Hematopoietic multipotent progenitor cell treated with erythropoietin and hydrocortisone succinate and interleukin-3 and kit ligand, for 17 days (in vitro differentiated cells): Measurements from ENCODE around the gene REL.
"Not testable (repeated sequence)": the region's sequence is repeated elsewhere in the genome, so short reads cannot be mapped to it uniquely, and the experiment has no call there.

Experiments
- DNase-seq: peaks from one replicate; pipeline ENCODE4 v3.0.0-alpha.2; 2015; ENCODE audit warnings: low spot score

REL gene

DNA sequence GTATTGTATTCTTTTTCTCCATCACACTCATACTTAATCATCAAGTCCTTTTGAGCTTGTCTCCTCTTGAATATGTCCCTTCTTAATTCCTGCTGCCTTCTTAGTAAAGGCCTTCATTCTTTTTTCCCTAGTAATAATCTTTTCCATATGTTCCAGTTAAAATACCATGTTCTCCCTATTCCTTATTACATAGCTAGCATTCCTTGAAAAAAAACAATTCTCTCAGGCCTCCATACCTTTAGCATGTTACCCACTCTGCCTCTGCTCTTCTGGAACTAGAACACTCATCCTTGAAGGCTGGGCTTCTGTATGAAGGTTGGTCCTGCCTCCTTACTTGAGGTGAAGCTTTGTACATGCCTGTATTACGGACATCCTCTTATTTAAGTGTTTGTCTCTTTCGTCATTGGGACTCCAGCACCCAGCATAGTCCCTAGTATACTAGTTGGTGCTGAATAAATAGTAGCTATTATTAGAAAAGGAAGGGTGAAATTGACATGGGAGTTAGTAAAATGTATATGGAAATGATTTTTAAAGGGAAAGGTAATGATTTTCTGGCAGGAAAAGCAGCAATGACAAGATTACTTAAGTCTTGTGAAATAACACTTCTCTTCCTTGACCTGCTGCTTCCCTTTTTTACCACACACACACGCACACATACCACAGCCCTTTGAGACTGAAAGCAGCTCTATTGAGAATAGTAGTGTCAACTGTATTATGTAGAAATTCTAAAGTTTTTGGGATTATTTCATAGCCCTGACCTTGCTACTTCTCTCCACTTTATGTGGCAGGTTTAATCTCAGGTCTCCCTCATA is 45.6 kb downstream of the REL start:
- no peak for DNase-seq

- not testable (repeated sequence) for DNase-seq
Observed at GRCh38 chr2:60932061-60932460, 50.7 kb downstream of the REL start.

GRCh38 chr2:60932954-60933353 is 51.6 kb downstream of the REL start:
- no peak for DNase-seq

DNA sequence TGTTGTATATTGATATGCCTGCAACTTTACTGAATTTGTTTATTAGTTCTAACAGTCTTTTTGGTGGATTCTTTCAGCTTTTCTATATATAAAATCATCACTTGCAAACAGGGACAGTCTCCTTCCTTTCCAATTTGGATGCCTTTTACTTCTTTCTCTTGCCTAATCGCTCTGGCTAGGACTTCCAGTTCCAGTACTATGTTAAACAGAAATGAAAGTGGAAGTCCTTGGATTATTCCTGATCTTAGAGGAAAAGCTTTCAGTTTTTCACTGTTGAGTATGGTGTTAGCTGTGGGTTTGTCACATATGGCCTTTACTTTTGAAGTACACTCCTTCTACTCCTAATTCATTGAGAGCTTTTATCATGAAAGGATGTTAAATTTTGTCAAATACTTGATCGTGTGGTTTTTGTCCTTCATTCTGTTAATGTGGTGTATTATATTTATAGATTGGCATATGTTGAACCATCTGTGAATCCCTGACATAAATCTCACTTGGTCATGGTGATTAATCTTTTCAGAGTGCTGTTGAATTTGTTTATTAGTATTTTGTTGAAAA is 52.9 kb downstream of the REL start:
- no peak for DNase-seq

DNA sequence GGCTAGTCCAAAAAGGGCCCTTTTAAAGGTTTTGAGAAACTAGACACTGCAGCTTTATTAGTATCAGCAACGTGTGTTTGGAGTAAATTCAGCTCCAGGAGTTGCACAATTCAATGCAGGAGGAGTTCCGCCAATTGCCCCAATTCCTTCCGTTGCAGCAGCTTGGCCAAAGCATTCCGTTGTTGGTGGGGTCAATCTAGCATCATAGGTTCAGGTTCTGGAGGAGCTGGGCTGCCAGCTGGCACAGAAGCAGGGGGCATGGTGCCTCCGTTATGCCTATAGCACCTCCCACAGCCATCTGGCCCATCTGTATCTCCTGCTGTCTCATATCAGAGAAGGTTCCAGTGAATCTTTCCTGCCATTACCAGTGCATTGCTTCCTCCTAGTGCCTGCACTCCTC is 55.4 kb downstream of the REL start:
- no peak for DNase-seq

DNA sequence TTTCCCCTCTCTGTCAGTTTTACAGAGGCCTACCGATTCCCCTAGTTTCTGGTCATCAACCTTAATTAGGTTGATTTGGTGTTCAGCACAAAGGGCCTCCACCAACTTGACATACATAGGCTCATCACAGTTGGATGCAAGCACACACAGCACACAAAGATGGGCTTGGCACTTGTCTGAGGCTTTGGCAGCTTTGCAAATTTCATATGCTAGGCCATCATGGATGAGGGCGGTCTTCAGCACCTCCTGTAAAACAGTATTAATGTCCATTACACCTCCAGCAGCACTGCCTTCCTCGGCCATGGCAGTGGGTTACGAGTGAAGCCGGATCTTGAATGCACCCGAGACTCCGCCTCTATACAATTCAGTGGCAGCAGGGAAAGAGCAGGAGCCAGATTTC is 56.9 kb downstream of the REL start:
- no peak for DNase-seq

DNA sequence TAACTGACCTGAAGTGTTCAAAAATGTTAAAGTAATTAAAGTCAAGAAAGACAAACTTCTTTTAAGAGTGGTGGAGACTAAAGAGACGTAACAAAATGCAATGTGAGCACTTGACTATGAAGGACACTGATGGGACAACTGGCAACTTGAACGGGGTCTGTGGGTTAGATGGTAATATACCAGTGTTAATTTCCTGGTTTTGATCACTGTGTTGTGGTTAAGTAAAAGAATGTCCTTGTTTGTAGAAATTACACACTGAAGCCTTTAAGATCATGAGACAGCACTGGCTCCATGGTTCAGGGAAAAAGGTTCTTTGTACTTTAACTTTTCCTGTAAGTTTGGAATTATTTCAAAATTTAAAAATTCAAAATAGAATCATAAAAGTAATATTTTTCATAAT is 58.2 kb downstream of the REL start:
- DNase-seq, result no peak

GRCh38 chr2:60945341-60945740 is 64.0 kb downstream of the REL start:
- no peak for DNase-seq

- no peak for DNase-seq
Observed at GRCh38 chr2:60947056-60947455, 65.7 kb downstream of the REL start.

GRCh38 chr2:60948161-60948560 is 66.8 kb downstream of the REL start:
- DNase-seq, result no peak

DNA sequence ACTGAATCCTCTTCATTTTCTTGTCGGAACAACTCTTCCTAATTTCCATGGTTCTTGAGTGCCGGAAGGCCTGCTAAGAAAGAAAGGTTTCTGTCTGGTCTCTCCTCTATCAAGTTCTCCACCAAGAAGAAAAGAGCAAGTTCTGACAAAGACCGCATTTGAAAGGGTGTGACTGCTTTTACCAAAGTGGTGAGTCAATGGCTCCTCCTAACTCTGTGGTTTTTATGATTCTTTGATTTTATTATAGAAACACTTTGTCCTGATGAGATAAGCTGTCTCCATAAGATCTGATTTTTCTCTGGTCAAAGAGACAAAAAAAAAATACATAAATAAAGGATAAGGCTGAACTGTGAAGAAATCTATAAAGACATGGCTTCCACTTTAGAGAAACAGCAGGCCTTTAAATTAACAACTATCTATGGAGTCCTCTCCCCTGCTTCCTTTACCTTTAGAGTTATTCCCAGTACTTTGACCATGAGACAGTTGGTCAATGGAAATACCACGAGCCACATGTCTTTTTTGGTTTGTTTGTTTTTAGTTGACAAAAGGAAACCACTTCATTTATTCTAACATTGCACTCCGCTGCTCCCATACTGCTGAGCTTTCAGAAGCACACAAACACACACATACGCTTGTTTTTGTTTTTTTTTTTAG is 67.7 kb downstream of the REL start:
- DNase-seq, result no peak

GRCh38 chr2:60954139-60954538 is 72.8 kb downstream of the REL start:
- no peak for DNase-seq

DNA sequence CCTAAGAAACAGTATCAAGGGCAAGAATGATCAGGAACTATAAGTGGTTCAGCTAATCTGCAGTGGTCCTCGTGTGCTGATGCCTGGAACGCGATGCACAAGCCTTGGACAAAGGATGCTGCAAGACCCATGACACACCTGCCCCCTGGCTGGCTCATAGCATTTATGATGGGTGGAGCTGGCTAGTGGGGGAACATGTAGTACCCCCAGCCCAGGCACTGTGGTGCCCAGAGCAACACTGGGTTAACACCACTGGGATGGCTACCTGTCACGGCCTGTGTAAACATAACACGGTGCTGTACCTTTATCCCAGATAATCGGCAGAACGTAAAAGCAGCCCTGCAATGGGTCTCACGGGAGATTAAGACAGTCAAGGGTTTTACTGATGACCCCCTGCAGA is 75.8 kb downstream of the REL start:
- no peak for DNase-seq

DNA sequence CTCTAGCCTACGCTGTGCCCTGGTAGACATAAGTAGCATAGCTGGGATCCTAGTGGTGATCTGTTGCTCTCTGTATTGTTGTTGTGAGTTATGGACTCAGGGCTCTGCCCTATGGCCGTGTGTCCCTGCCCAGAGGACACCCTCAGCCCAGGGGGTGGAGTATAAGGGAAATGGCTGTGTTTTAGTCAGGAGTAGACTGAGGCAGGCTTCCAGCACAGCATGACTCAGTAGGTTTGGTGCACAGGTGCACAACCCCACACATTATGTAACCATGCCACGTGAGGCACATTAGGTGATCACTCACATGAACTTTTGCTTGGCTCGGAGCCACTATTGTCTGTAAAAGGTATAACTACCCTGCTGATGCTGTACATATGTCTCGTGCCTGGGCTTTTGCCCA is 76.3 kb downstream of the REL start:
- DNase-seq, result no peak

GRCh38 chr2:60958361-60958760 is 77.0 kb downstream of the REL start:
- DNase-seq, result no peak

- no peak for DNase-seq
Observed at GRCh38 chr2:60958800-60959199, 77.4 kb downstream of the REL start.

GRCh38 chr2:60959501-60959900 is 78.1 kb downstream of the REL start:
- DNase-seq, result no peak

GRCh38 chr2:60960706-60961105 is 79.3 kb downstream of the REL start:
- DNase-seq, result no peak

GRCh38 chr2:60961457-60961856 is 80.1 kb downstream of the REL start:
- DNase-seq, result no peak

GRCh38 chr2:60962528-60962927 is 81.2 kb downstream of the REL start:
- no peak for DNase-seq

- DNase-seq, result no peak
Observed at GRCh38 chr2:60963190-60963589, 81.8 kb downstream of the REL start.

DNA sequence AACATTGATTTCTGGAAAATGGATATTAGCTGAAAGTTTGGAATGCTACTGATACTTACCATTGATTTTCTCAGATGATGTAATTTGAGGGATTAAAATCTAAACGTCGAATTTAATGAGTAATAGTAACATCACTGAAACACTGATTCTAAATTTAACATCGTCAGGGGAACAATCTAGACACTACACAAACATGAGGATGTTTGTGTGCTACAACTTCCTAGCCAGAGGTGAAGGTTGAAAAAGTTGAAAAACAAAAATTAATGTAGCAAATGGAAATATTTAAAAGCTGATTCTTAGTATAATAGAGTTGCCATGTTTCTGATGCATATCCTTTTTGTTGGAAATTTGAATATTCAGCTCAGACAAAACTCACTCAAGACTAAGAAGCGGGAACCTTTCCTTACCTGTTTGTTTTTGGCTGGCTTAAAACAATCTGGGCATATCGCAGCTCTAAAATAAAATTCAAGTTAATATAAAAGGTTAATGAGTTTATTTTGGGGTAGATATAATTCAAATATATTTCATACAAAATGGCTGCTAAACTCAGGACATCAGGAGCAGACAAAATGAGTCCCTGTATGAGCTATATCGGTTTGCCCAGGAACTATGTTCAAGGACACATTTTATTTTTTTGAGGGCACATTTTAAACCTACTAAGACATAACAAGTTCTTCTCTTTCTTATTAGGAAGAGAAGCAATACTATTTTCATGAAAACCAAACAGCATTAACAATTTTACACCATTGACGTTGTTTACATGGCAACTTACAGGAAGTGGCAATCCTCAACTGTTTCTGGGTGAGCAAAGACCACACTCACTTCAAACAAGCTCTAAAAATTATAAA is 83.5 kb downstream of the REL start:
- DNase-seq, result no peak

DNA sequence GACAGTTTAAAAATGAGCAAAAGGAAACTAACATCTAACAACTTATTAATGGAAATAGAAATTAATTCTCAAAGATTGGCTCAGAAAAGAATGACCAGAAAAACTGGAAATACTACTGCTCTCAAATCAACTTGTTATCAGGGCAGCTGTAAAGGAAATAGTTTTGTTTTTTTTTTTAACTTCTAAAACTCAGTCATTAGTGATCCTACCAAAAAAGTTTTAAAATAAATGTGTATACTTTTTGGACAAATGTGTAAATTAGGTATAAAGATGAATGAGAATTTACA is 84.1 kb downstream of the REL start:
- DNase-seq, result no peak
